ENCODE data around the gene ACACB.

Gene ACACB

GRCh38 chr12:109178532-109178931 lies 62.1 kb downstream of the ACACB start:
- DNase-seq: peak in 1 of 2 experiments; percentile 1

DNA sequence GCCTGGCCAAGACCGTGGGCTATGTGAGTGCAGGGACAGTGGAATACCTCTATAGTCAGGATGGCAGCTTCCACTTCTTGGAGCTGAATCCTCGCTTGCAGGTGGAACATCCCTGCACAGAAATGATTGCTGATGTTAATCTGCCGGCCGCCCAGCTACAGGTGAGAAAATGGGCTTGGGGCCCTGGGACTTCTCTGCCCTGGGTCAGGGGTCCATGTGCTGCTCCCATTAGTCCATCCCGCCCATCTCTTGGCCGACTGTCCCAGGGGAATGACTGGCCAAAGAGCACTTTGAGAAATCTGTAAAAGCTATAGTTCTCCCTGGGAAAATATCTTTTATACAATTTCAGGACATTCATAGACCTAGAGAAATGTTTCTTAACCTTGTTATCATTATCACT lies 63.5 kb downstream of the ACACB start:
- no peak for DNase-seq

DNA sequence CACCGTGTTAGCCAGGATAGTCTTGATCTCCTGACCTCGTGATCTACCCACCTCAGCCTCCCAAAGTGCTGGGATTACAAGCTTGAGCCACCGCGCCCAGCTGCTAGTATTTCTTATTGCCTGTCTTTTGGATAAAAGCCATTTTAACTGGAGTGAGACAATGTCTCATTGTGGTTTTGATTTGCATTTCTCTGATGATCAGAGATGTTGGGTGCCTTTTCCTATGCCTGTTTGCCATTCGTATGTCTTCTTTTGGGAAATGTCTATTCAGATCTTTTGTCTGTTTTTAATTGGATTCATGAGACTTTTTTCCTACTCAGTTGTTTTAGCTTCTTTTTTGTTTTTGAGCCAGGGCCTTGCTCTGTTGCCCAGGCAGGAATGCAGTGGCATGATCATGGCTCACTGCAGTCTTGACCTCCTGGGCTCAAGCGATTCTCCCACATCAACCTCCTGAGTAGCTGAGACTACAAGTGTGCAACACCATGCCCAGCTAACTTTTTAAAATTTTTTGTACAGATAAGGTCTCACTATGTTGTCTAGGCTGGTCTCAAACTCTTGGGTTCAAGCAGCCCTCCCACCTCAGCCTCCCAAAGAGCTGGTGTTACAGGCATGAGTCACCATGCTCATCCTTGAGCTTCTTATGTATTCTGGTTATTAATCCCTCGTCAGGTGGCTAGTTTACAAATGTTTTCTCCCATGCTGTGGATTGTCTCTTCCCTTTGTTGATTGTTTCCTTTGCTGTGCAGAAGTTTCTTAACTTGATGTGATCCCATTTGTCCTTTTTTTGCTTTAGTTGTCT lies 65.9 kb downstream of the ACACB start:
- DNase-seq: no peak

DNA sequence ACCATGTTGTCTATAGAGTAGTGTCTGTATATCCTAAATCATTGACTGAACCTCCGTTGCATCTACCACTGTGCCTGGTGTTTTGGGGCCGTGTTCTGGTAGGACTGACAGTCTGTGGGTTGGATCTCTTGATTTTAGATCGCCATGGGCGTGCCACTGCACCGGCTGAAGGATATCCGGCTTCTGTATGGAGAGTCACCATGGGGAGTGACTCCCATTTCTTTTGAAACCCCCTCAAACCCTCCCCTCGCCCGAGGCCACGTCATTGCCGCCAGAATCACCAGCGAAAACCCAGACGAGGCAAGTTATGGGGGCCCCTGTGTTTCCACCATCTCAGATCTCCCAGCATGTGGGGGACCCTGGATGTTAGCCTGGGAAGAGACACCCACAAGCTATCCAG lies 69.1 kb downstream of the ACACB start:
- DNase-seq: no peak

GRCh38 chr12:109186993-109187653 lies 70.7 kb downstream of the ACACB start:
- DNase-seq: no peak

GRCh38 chr12:109188108-109188712 lies 71.8 kb downstream of the ACACB start:
- no peak for DNase-seq

DNA sequence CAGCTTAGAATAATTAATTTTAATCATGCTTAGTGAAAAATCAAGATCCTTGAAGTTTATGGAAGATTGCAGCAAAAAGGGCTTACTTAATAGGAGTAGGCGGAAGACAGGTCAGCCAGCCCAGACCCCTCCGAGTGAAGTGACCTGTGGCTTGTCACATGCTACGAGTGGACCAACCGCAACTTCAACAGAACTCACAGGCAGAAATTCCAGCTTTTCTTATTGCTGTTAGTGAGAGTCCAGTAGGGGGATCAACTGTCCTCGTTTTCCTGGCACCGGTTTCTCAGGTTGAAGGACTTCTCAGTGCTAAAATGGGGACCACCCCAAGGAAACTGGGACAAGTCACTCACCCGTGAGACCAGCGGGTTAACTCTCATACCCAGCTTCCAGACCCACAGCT lies 72.9 kb downstream of the ACACB start:
- no peak for DNase-seq

- DNase-seq: no peak
Observed at GRCh38 chr12:109191621-109192250, 75.3 kb downstream of the ACACB start.

DNA sequence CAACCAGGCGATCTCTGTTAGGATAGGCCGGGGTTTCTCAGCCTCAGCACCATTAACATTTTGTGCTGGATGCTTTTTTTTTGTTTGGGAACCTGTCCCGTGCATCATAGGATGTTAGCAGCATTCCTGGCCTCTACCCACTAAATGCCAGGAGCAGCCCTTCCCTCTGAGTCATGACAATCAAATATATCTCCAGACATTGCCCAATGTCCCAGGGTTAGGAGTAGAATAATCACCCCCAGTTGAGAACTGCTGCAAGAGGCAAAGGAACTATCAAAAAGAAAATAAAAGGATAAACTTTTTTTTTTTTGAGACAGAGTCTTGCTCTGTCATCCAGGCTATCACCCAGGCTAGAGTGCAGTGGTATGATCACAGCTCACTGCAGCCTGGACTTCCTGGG lies 76.0 kb downstream of the ACACB start:
- DNase-seq: no peak

GRCh38 chr12:109193896-109194295 lies 77.5 kb downstream of the ACACB start:
- DNase-seq: no peak

GRCh38 chr12:109196332-109196731 lies 79.9 kb downstream of the ACACB start:
- no peak for DNase-seq

DNA sequence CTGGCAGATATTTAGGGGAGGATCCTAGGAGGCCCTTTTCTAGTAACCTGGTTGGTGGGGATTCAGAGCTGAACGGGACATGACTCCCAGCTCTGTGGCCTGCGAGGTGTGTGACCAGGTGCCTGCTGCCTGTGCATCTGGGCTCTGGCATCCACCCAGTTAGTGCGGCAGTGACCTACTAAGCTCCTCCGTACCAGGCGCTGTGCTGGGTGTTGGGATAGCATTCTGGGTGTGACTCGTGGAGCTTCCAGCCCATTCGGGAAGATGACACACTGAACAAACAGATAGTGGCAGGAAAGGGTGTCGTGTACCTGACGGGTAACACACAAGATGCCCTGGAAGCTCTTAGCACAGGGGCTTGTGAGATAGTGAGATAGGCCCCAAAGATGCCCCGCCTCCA lies 80.9 kb downstream of the ACACB start:
- DNase-seq: no peak

- DNase-seq: no peak
Observed at GRCh38 chr12:109199324-109199723, 82.9 kb downstream of the ACACB start.

DNA sequence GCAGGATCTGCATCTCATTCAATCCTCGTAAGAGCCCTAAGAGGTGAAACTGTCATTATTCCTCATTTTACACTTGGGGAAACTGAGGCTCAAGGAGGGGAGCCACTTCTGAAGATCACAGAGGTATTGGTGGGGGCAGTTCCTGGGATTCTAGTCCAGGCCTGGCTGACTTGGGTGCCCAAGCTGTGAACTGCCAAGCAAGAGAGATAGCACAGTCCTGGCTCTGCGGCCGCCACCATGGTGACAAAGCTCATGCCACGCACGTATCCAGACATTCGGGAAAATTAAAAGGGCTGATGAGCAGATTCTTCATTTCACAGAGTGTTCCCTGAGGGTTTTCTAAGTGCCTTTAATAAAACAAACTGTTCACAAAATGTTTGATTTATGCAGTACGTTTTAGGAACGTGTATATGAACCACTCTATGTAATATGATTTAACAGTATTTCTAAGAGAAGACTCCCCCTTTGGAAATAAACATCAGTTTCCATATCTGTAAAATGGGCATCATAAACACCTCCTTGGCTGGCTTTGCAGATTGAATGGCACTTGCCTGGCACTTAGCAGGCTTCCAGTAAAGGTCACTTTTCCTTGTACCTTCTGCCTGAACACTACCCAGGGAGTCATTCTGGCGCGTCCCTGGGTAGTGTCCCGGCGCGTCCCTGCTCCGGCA lies 84.6 kb downstream of the ACACB start:
- DNase-seq: no peak

- DNase-seq: no peak
Observed at GRCh38 chr12:109201496-109201885, 85.1 kb downstream of the ACACB start.

GRCh38 chr12:109202770-109203169 lies 86.4 kb downstream of the ACACB start:
- DNase-seq: no peak

DNA sequence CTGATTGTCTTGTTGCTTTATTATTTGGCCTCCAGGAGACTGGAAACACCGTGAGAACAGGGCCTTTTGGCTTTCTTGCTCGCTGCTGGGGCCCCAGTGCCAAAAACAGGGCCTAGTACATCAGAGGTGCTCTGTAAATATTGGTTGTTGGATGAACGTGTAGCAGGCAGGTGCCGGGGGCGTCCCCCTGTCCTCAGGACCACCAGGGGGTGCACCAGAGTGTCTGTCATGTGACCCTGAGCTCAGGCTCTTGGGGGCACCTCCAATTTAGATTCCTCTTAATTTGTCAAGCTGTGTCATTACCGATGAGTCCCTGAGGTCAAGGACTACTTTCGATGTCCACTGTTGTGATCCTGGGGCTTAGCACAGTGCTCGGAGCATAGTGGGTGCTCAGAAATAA lies 87.1 kb downstream of the ACACB start:
- DNase-seq: no peak

DNA sequence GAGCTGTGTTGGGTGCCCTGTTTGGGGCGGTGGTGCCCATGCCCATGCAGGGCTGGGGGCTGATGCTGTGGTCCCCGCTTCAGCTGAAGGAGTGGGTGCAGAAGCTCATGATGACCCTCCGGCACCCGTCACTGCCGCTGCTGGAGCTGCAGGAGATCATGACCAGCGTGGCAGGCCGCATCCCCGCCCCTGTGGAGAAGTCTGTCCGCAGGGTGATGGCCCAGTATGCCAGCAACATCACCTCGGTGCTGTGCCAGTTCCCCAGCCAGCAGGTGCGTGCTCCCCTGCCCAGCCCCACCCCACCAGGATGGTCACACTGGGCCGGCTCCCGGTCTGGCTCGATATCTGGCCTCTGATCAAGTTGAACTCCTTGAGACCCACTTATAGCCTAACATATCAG lies 92.7 kb downstream of the ACACB start:
- no peak for DNase-seq

DNA sequence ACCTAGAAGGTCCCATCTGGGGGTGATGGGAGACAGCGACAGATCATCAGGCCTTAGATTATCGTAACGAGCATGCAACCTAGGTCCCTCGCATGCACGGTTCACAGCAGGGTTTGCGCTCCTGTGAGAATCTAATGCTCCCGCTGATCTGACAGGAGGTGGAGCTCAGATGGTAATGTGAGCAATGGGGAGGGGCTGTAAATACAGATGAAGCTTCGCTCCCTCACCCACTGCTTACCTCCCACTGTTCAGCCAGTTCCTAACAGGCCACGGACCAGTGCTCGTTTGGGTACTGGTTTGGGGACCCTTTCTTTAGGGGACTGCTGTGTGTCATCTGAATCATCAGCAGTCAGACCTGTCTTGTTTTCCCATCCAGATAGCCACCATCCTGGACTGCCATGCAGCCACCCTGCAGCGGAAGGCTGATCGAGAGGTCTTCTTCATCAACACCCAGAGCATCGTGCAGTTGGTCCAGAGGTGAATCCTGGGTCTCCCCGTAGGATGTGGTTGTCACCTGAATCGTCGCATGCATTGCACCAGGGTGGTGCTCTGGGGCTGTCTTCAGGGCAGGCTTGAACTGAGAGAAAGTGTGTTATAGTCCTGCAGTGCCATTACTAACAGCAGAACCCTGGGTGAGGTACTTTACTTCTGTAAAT lies 96.2 kb downstream of the ACACB start:
- DNase-seq: no peak

- DNase-seq: no peak
Observed at GRCh38 chr12:109214131-109214530, 97.7 kb downstream of the ACACB start.

DNA sequence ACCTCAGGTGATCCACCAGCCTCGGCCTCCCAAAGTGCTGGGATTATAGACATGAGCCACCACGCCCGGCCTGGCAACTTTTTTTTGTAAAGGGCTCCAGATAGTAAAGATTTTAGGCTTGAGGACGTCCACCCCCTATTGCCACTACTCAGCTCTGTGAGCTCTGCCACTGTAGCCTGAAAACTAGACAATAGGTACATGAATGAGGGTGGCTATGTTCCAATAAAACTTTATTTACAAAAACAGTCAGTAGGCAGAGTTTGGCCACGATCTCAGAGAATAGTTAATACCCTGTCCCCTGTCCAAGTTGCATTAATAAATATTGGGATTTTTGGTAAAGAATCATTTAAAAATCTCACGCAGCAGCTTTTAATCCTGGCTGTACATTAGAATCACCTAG lies 102.6 kb downstream of the ACACB start:
- DNase-seq: no peak

DNA sequence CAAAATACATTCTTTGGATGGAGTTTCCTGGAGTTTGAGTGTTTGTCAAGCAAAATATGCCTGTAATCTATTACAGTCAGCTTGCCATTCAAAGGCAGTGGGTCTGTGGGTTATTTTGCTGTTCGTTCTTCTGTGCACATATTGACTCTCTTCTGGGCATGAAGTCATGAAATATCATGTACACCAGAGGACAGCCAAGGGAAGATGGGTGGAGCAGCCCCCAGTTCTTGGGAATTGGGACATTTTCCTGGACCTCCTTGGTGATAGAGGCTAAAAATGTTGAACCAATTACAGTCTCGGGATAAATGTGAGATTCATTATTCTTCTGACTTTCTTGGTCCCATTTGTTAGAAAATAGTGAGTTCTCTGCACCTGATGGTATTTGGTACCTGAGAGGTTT lies 103.6 kb downstream of the ACACB start:
- DNase-seq: no peak

Measured in Kasumi-1 (cell line).